Colonic mucosa (tissue), 4 donors: ENCODE results near the gene CLIC6. TPM values are rescaled to one million over a fixed set of nuclear protein-coding genes. Genes with fewer than 3 reads are reported as not detected.

Source experiments
- DNase-seq: peaks from one replicate; pipeline ENCODE4 v3.0.0-alpha.2; 2020
- H3K27ac ChIP-seq: fragments of 200-600 bp; one replicate; pipeline ENCODE4 v1.8.0; 2021
- H3K27me3 ChIP-seq: fragments of 200-600 bp; one replicate; pipeline ENCODE4 v1.8.0; 2021
- H3K36me3 ChIP-seq: fragments of 200-600 bp; one replicate; pipeline ENCODE4 v1.8.0; 2021
- H3K4me1 ChIP-seq: fragments of 200-600 bp; one replicate; pipeline ENCODE4 v1.8.0; 2021; ENCODE audit warnings: mild to moderate bottlenecking
- H3K4me3 ChIP-seq: fragments of 200-600 bp; one replicate; pipeline ENCODE4 v1.8.0; 2021
- H3K9ac ChIP-seq, 2 donors: one replicate each; pipeline ENCODE4 v1.7.0; 2013; ENCODE audit warnings: control low read depth in 2 of 2, low read depth in 2 of 2, low read length in 2 of 2
- H3K9me3 ChIP-seq: fragments of 200-600 bp; one replicate; pipeline ENCODE4 v1.8.0; 2021
- intact Hi-C: fragments of 100-400 bp; cut with DNase I; formaldehyde crosslinking; loops from one replicate; pipeline ENCODE4 v1.14.1; 2022
- total RNA-seq, 2 donors: library from RNA; stranded (reverse); fragmentation: NEBNext Ultra II Directional in 1 of 2; extraction: Animal tissue kit (Norgen Biotek cat#: 25700) in 1 of 2; gene quantifications; one replicate each; pipeline ENCODE4 v1.2.1, GENCODE V29; 2021
- TF ChIP-seq, protein P1 (sequence below): fragments of 200-600 bp; IDR thresholded peaks from one replicate; pipeline ENCODE4 v1.8.0; 2022; ENCODE audit warnings: antibody characterized with exemption, mild to moderate bottlenecking
- donor health status: healthy.
- donor health status: DM: no; HTN: no; CAD: no.
- donor health status: DM: no; HTN: no; CAD: no.

Gene CLIC6
- total RNA-seq, 2 donors from 2014 or later = 9.4 to 12.8 TPM

DNA sequence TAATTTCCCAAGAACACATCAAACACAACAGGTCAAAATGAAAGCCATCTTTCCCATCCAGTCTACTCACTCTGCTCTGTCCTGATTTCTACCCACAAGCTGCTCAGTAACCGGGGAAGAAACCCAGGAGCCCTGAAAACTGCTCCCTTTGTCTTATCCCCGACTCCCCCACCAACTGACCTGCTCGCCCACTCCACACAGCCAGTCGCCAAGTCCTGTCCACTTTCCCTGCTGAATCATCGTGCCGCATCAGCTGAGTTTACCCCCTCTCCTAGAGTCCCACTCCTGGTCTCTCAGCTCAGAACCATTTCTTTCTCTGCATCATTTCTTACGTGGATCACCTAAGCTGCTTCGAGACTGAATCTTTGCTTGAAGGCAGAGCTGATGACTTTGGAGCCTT, 42.7 kb upstream of the CLIC6 start:
- Histone ChIP-seq H3K36me3 (no peaks in the 10 kb centered on the region), H3K4me1 (no peaks in the 10 kb centered on the region), H3K9me3 (no peaks in the 10 kb centered on the region), H3K9ac (no peak overlapping the region), H3K27ac (no peak overlapping the region), H3K4me3 (no peak overlapping the region), H3K27me3 (no peaks in the 10 kb centered on the region)
- TF ChIP-seq, protein P1, sequence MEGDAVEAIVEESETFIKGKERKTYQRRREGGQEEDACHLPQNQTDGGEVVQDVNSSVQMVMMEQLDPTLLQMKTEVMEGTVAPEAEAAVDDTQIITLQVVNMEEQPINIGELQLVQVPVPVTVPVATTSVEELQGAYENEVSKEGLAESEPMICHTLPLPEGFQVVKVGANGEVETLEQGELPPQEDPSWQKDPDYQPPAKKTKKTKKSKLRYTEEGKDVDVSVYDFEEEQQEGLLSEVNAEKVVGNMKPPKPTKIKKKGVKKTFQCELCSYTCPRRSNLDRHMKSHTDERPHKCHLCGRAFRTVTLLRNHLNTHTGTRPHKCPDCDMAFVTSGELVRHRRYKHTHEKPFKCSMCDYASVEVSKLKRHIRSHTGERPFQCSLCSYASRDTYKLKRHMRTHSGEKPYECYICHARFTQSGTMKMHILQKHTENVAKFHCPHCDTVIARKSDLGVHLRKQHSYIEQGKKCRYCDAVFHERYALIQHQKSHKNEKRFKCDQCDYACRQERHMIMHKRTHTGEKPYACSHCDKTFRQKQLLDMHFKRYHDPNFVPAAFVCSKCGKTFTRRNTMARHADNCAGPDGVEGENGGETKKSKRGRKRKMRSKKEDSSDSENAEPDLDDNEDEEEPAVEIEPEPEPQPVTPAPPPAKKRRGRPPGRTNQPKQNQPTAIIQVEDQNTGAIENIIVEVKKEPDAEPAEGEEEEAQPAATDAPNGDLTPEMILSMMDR = no peak
- DNase-seq = no peak
- intact Hi-C loops = no loop called here

DNA sequence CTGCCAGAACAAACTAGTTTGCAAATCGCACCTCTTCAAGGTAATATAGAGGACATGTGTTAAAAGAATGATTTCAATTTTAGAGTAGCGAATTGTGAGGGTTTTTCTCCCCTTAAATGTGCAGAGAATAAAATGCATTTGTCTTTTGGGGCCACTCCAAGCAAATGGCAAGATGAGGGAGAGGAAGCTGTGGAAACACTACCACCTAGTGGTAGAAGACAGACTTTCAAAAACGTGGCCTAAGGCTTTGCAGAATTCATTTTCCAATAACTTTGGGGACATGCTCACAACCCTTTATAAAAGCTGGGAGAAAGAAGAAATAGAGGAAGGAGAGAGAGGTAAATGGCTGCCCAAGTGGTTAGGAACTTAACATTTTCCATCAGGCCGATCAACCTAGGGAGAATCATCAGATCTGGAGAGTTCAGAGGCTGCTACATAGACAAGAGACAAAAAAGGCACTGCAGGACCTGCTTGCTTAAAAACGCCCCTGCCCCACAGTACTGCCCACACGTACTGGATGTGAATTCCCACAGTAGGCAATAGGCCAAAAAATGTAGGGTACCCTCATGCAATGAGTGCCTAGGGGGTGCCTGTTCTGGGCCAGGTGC, 38.2 kb upstream of the CLIC6 start:
- Histone ChIP-seq H3K9ac (no peak overlapping the region), H3K9me3 (no peaks in the 10 kb centered on the region), H3K27ac (no peak overlapping the region), H3K4me3 (no peak overlapping the region), H3K36me3 (no peaks in the 10 kb centered on the region), H3K27me3 (no peaks in the 10 kb centered on the region), H3K4me1 (no peaks in the 10 kb centered on the region)
- TF ChIP-seq, protein P1 = peak; percentile 76
- DNase-seq = peak; percentile 36
- intact Hi-C loops = no loop called here

DNA sequence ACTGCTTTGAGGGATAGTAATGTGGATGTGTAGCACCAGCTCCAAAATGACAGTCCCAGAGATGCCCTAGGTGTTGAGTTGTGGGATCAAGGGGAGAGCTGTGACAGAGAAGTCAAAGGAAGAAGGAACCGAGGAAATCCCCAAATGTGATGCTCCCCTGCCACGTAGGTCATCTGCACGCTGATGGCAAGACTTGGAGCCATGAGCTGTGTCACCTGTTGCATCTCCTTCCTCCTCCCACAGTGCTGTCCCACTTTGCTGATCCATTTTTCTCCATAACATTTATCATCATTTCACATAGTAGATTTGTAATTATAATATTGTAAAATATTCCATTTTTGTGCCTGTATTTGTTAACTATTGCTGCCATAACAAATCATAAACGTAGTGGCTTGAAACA, 36.3 kb upstream of the CLIC6 start:
- Histone ChIP-seq H3K4me3 (no peak overlapping the region), H3K4me1 (no peaks in the 10 kb centered on the region), H3K27ac (no peak overlapping the region), H3K9ac (no peak overlapping the region), H3K36me3 (no peaks in the 10 kb centered on the region), H3K9me3 (no peaks in the 10 kb centered on the region), H3K27me3 (no peaks in the 10 kb centered on the region)
- DNase-seq = no peak
- intact Hi-C loops = no loop called here
- TF ChIP-seq, protein P1 = no peak

DNA sequence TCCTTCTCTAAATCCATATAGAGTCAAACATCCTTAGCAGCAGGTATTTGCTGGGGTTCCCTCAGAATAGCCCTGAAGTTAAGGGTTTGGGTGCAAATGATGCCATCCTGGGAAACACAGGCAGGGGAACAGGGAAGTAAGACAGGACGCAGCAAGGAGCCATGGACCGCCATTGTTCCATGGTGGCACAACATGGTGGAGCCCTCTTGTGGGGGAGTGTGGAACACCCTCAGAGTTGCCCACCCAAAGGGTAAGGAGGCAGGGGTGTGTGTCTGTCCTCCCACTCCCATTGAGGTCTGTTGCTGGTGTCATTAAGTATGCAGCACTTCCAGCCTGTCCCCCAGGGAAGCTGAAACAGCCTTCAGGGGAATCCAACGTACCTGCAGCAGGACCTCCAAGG, 33.5 kb upstream of the CLIC6 start:
- H3K4me1 ChIP-seq = no peaks in the 10 kb centered on the region
- no peak overlapping the region for H3K9ac ChIP-seq
- no peaks in the 10 kb centered on the region for H3K36me3 ChIP-seq
- H3K9me3 ChIP-seq = no peaks in the 10 kb centered on the region
- no peak overlapping the region for H3K4me3 ChIP-seq
- TF ChIP-seq, protein P1 = no peak
- H3K27ac ChIP-seq = no peak overlapping the region
- no peaks in the 10 kb centered on the region for H3K27me3 ChIP-seq
- intact Hi-C loops = no loop called here
- DNase-seq = no peak

DNA sequence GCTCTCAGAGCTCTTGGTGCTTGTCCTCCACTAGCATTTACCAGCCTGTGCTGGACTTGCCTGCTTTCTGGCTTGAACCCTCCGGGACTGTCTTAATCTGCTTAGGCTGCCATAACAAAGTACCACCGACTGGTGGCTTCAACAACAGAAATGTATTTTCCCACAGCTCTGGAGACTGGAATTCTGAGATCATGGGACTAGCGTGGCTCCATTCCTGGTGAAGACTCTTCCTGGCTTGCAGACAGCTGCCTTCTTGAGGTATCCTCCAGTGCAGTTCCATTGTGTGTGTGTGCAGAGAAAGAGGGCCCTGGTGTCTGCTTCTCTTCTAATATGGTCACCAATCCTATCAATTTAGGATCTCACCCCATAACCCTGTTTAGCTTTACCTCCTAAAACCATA, 31.8 kb upstream of the CLIC6 start:
- no peak for DNase-seq
- H3K27ac ChIP-seq = no peak overlapping the region
- H3K9me3 ChIP-seq = no peaks in the 10 kb centered on the region
- intact Hi-C loops = no loop called here
- TF ChIP-seq, protein P1 = no peak
- no peak overlapping the region for H3K4me3 ChIP-seq
- no peak overlapping the region for H3K9ac ChIP-seq
- no peaks in the 10 kb centered on the region for H3K27me3 ChIP-seq
- no peaks in the 10 kb centered on the region for H3K4me1 ChIP-seq
- H3K36me3 ChIP-seq = no peaks in the 10 kb centered on the region
